Heart right ventricle (tissue), 16 donors: ENCODE data around the gene UROS. TPM values are rescaled to one million over a fixed set of nuclear protein-coding genes. Genes with fewer than 3 reads are reported as not detected.

ENCODE experiments used
- ATAC-seq, 8 donors: fragments of 200-7000 bp; cut with Tn5 transposase; one replicate each; pipeline ENCODE4 v1.9.1; 2020; ENCODE audit warnings: mild to moderate bottlenecking in 8 of 8, moderate library complexity in 8 of 8, moderate number of reproducible peaks in 1 of 8
- DNase-seq, 2 donors: peaks; one replicate each; pipeline ENCODE4 v3.0.0-alpha.2; 2020
- H3K27ac ChIP-seq, 10 donors: fragments of 200-600 bp; sonication (generic) in 2 of 10; one replicate each; pipeline versions ENCODE4 v1.5.0 to v1.8.0; 2020 to 2022; ENCODE audit warnings: mild to moderate bottlenecking in 3 of 10
- H3K27me3 ChIP-seq, 7 donors: fragments of 200-600 bp; one replicate each; pipeline ENCODE4 v1.8.0; 2021 to 2022; ENCODE audit warnings: mild to moderate bottlenecking in 2 of 7
- H3K36me3 ChIP-seq, 9 donors: fragments of 200-600 bp; sonication (generic) in 1 of 9; one replicate each; pipeline versions ENCODE4 v1.5.0 to v1.8.0; 2020 to 2022; ENCODE audit warnings: mild to moderate bottlenecking in 2 of 9
- H3K4me1 ChIP-seq, 9 donors: fragments of 200-600 bp; sonication (generic) in 1 of 9; one replicate each; pipeline versions ENCODE4 v1.5.0 to v1.8.0; 2020 to 2022; ENCODE audit warnings: mild to moderate bottlenecking in 4 of 9
- H3K4me3 ChIP-seq, 10 donors: fragments of 200-600 bp; sonication (generic) in 2 of 10; one replicate each; pipeline versions ENCODE4 v1.5.0 to v1.8.0; 2020 to 2022; ENCODE audit warnings: mild to moderate bottlenecking in 7 of 10, moderate library complexity in 2 of 10
- H3K9me3 ChIP-seq, 11 donors: fragments of 200-600 bp in 10 of 11; sonication (generic) in 2 of 11; one replicate each; pipeline versions ENCODE4 v1.5.0 to v1.8.0; 2013 to 2022; ENCODE audit warnings: mild to moderate bottlenecking in 2 of 11, control low read depth in 1 of 11, moderate library complexity in 1 of 11
- CTCF ChIP-seq, 9 donors: fragments of 200-600 bp; sonication (generic) in 2 of 9; IDR thresholded peaks; one replicate each; pipeline versions ENCODE4 v1.5.0 to v1.8.0; 2021 to 2022; ENCODE audit warnings: antibody characterized with exemption in 9 of 9, mild to moderate bottlenecking in 5 of 9, moderate library complexity in 1 of 9
- WGBS, 2 donors: extraction: QIAGEN DNeasy Blood & Tissue Kit; methylation state at CpG; one replicate each; pipeline ENCODE4 v1.1.7; 2013; ENCODE audit warnings: inconsistent platforms in 1 of 2; 5-methylcytosine and 5-hydroxymethylcytosine counted together
- intact Hi-C, 10 donors: fragments of 100-400 bp; cut with DNase I; formaldehyde crosslinking; loops; one replicate each; pipeline versions ENCODE4 v1.11.1 to v1.14.2; 2022
- polyA plus RNA-seq, 2 donors: library from polyadenylated mRNA; stranded (reverse); fragments of 200-250 nt; gene quantifications; one replicate each; pipeline ENCODE4 v1.2.3, GENCODE V29; 2013
- total RNA-seq, 10 donors: library from RNA; stranded (reverse); fragmentation: NEBNext Ultra II Directional in 3 of 10; extraction: Animal tissue kit (Norgen Biotek cat#: 25700) in 3 of 10; gene quantifications; one replicate each; pipeline versions ENCODE4 v1.2.1 to v1.2.4, GENCODE V29; 2021 to 2023
- donor health status: Arrhythmogenic right ventricular cardiomyopathy.
- donor health status: ischemic (EF 13 %, LVEDD 7.1; RV severe dilation, severe dysfunction).
- donor health status: healthy with polysubstance abuse.
- donor health status: DM: no; HTN: yes; CAD: no.
- donor health status: DM: no; HTN: no; CAD: no.
- donor health status: ischemic (EF 25% LVEDD 6.9; RV normal size, moderate dysfunction).
- donor health status: ischemic (EF 25% LVEDD 5.7; RV mildly dilated, moderate dysfunction).
- donor health status: healthy.
- donor health status: DM: yes; HTN: yes; CAD: no.
- donor health status: Ischemic cardiomyopathy.
- donor health status: ischemic (EF 35%, LVEDD 5.7; RV mildly dilated, moderate dysfunction).
- donor health status: nonischemic (EF 11% LVEDD 7.7; RV severe dilation, severe dysfunction).
- donor health status: DM: yes; HTN: yes; CAD: no.
- donor health status: PGD.
- donor health status: ischemic (EF 29% LVEDD 5.4; RV normal size, mild dysfunction).
- donor health status: nonischemic (EF 23%, LVEDD 6.1; RV moderate dilation, normal function).

The UROS gene
- total and polyA plus RNA-seq, 12 donors: 42.5 to 84.3 (median 70.8) TPM

- Histone ChIP-seq H3K4me1 (no peaks in the 10 kb centered on the region), H3K36me3 (peaks cover 0 to 13% (median 9%) of the 10 kb centered on the region in 9 donors), H3K27me3 (no peaks in the 10 kb centered on the region), H3K9me3 (peaks cover 0 to 6% (median 0%) of the 10 kb centered on the region in 11 donors), H3K4me3 (no peak overlapping the region), H3K27ac (no peak overlapping the region)
- ATAC-seq: no peak
- 93 to 96% methylated on average over 7 of the region's 7 CpGs for WGBS, 2 donors
- DNase-seq: no peak
- intact Hi-C loops: no loop called here
- TF ChIP-seq CTCF (IDR thresholded peaks at IDR 0.05): no peak
Measured at GRCh38 chr10:125783408-125783807, 39.6 kb downstream of the UROS start.

GRCh38 chr10:125782616-125783015, 40.4 kb downstream of the UROS start:
- Histone ChIP-seq H3K4me1 (no peaks in the 10 kb centered on the region), H3K9me3 (peaks cover 0 to 6% (median 0%) of the 10 kb centered on the region in 11 donors), H3K27ac (no peak overlapping the region), H3K4me3 (no peak overlapping the region), H3K36me3 (peaks cover 0 to 6% (median 3%) of the 10 kb centered on the region in 9 donors), H3K27me3 (no peaks in the 10 kb centered on the region)
- no peak for DNase-seq
- ATAC-seq: no peak
- WGBS, 2 donors: 70 to 74% methylated on average over 11 of the region's 11 CpGs
- no peak for TF ChIP-seq CTCF (IDR thresholded peaks at IDR 0.05)
- intact Hi-C loops: no loop called here

GRCh38 chr10:125782054-125782453, 41.0 kb downstream of the UROS start:
- Histone ChIP-seq H3K27ac (no peak overlapping the region), H3K4me3 (no peak overlapping the region), H3K36me3 (peaks cover 0 to 6% (median 0%) of the 10 kb centered on the region in 9 donors), H3K9me3 (peaks cover 0 to 6% (median 0%) of the 10 kb centered on the region in 11 donors), H3K4me1 (no peaks in the 10 kb centered on the region), H3K27me3 (peaks cover 0 to 2% (median 0%) of the 10 kb centered on the region in 7 donors)
- TF ChIP-seq CTCF (IDR thresholded peaks at IDR 0.05): no peak
- WGBS, 2 donors: 75% methylated on average over 11 of the region's 11 CpGs
- ATAC-seq (no peak), DNase-seq (no peak)
- intact Hi-C loops: no loop called here

GRCh38 chr10:125781374-125781773, 41.7 kb downstream of the UROS start:
- H3K27ac ChIP-seq: no peak overlapping the region

More at GRCh38 chr10:125781374-125781773, 41.7 kb downstream of the UROS start:
- Histone ChIP-seq H3K4me3 (no peak overlapping the region), H3K9me3 (peaks cover 0 to 6% (median 0%) of the 10 kb centered on the region in 11 donors), H3K36me3 (peaks cover 0 to 6% (median 0%) of the 10 kb centered on the region in 9 donors), H3K27me3 (peaks cover 0 to 2% (median 0%) of the 10 kb centered on the region in 7 donors), H3K4me1 (no peaks in the 10 kb centered on the region)
- 93 to 94% methylated on average over 8 of the region's 8 CpGs for WGBS, 2 donors
- no peak for ATAC-seq
- no peak for TF ChIP-seq CTCF (IDR thresholded peaks at IDR 0.05)
- intact Hi-C loops: no loop called here
- no peak for DNase-seq
